Urothelium cell line (cell line): ENCODE measurements around the gene SLC6A12.

Experiments used
- DNase-seq: peaks from one replicate; pipeline ENCODE4 v3.0.0; 2011; ENCODE audit warnings: low spot score, mixed read lengths
- FAIRE-seq: peaks from 2 replicates; lab custom pipeline; 2011; peaks lifted over from hg19 to GRCh38; lab: Jason Lieb, UNC

Gene SLC6A12

GRCh38 chr12:168763-169525 is 45.0 kb downstream of the SLC6A12 start:
- DNase-seq = no peak
- FAIRE-seq = no peak

DNA sequence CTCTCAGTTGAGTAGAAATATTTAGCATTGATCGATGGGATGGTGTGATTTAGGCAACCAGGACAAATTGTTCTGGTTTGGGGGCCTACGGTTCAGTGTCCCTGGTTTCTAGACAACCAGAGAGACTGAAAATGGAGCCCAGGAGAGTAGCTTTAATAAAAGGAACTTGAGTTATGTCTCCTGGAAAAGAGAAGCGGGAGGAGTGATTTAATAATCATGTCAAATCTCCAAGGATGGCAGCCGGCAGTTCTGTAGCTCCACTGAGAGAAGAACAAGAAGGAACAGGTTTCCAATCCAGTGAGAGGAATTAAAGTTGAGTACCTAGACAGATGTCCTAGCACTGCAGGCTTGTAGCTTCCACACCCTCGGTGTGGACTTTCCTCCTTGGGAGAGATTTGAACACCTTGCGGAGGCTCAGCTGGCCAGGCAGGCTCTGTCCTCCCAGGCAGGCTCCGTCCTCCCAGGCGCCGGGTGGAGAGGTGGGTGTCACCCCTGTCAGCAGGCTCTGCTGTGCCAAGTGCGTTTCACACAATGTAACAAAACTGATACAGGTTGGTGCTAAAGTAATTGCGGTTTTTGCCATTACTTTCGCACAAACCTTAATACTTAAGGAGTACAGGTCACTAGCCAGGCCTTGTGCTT is 45.9 kb downstream of the SLC6A12 start:
- FAIRE-seq = peak; percentile 46
- no peak for DNase-seq

DNA sequence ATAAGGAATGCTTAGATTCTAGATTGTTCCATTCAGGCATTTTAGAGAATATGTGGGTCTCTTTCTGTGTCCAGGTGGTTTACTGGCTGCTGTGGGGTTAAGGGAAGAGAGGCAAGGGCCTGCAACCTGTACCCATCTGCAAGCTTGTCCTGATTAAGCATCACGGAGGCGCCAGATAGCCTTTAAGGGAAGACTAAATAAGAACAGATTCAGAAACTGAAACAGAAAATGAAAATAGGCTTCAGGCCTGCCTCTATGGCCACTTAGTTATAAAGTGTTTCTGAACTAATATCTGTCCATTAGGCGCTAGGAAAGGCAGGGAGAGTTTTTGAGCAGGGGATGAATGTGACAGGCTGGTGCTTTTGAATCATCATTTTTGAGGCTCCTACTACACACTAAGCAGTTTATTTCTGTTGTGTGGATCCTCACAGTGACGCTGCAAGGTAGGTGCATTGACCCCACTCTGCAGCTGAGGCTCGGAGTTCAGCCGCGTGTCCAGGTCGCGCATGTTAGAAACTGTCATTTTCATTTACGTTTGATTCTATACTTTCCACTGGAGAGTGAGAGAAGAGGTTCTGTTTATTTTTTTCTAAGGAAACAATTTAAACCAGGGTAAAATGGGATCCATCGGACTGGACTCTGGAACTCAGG is 47.4 kb downstream of the SLC6A12 start:
- DNase-seq (no peak), FAIRE-seq (no peak)

GRCh38 chr12:165862-166368 is 48.0 kb downstream of the SLC6A12 start:
- FAIRE-seq (no peak), DNase-seq (no peak)

DNA sequence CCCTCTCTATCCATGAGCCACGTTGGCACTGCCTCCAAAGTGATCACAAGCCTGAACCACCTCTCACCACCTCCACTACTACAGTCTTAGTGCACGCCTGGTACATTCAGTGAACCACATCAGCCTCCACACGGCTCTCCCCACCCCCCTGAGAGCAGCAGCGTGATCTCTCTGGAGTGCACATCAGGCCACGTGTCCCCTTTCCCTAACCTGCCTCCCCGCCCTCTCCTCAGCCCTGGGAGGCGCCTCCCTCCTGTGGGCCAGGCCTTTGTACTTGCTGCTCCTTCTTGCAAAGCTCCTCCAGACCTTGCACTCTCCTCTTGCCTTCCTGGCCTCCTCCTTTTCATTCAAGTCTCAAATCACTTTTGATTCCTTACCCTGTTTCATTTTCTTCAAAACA is 49.8 kb downstream of the SLC6A12 start:
- DNase-seq (no peak), FAIRE-seq (peak; percentile 35)

DNA sequence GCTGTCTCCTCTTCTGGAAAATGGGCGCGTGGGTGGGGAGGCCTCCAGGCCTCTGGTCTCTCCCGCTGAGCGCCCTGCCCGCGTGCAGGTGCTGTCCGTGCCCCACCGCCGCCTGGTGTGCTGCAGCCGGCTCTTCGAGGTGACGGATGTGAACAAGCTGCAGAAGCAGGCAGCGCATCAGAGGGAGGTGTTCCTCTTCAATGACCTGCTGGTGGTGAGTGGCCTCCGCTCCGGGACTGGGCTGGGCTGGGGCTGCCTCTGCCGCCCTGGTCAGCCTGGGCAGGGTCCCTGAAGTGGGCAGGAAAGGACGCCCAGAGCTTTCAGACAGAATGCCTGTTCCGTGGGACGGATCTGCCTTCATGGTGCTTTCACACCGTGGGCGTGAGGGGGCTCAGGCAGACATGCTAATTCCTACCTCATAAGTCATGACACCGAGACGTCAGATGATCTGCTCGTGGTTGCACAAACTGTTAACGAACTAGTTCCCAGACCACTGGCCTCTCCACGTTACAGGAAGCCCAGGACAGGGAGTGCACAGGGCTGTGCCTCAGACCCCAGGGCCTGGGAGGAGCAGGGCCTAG is 50.5 kb downstream of the SLC6A12 start:
- FAIRE-seq (no peak), DNase-seq (no peak)

DNA sequence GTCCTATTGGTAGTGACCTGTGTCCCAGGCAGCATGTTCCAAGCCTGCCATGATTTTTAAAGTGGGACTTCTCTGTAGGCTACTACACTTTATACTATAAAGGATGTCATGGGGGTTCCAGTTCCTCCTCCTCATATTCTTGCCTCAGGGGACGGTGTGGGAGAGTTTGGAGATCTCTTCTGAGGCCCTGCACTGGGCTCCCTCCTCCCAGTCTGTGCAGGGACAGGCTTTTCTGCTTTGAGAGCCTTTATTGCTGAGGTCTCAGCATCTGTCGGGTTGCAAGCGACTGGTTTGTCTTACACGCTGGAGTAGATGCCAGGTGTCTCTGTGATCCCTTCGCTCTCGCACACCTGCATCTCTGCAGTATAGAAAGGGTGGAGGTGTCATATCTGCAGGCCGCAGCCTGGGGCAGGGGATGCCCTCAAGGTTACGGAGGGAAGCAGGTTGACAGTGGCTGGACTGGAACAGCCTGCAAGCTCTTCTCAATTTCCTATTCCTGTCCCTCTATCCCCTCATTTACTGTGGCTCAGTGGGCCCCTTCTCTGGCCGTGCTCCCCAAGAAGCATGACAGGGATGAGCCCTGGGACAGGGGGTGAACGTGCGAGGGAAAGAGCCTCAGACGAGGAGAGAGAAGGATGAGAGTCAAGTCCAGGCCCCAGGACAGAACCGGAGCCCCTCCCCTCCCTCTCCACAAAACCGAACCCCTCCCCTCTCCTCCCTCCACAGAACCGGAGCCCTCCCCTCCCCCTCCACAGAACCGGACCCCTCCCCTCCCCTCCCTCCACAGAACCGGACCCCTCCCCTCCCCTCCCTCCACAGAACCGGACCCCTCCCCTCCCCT is 51.3 kb downstream of the SLC6A12 start:
- no peak for FAIRE-seq
- no peak for DNase-seq

DNA sequence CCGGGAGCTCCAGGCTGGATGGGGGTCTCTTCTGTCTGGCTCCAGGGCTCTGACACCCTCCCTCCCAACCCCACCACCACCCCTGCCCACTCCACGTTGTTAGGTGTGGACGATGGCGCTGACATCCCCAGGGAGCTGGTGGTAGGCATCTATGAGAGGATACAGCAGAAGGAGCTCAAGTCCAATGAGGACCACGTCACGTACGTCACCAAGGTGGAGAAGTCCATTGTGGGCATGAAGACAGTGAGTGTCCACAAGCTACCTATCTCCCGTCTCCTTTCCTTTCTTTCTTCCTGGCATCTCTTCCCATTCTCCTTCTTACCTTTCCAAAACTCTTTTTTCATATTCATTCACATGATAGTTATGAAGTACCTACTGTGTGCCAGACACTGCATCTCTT is 52.1 kb downstream of the SLC6A12 start:
- FAIRE-seq (no peak), DNase-seq (no peak)

DNA sequence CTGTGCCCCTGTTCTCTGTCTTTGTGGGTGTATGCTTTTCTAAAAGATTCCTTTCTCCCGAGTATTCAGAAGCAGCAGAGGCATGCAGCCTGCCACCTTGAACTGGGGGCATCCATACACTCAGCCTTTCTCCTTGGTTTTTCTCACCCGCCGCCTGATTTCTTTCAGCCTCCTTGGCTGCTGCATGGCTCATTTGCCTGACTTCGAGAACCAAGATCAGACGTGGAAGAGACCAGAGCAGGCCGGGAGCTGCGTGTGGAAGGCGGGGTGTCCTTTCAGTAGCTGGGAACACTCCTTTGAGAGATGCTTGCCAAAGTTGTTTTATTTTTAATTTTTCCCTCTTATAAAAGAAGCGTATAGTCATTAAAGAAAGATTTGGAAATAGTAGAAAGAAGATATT is 53.1 kb downstream of the SLC6A12 start:
- DNase-seq (no peak), FAIRE-seq (no peak)

GRCh38 chr12:159156-159782 is 54.7 kb downstream of the SLC6A12 start:
- DNase-seq = no peak
- FAIRE-seq = no peak

- DNase-seq (no peak), FAIRE-seq (no peak)
These were observed 56.3 kb downstream of the SLC6A12 start for GRCh38 chr12:157644-158043.

GRCh38 chr12:156945-157344 is 57.0 kb downstream of the SLC6A12 start:
- FAIRE-seq (no peak), DNase-seq (no peak)

DNA sequence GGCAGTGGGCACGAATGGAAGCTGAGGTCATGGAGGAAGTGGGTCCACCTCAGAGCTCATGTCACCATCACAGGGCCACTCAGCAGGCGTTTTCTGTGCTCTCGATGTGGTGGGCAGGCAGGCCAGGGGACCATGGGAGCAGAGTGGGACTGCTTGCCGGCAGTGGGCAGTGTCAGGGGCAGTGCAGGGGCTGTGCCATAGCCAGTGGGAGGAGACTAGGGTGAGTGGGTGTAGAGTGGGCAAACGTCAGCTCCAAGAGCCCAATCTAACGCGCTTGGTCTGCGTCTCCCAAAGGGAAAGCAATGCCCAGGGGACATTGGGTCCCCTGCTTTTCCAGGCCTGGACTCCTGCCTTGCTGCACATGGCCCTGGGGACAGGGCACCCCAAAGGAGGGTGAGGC is 58.3 kb downstream of the SLC6A12 start:
- DNase-seq (no peak), FAIRE-seq (no peak)

DNA sequence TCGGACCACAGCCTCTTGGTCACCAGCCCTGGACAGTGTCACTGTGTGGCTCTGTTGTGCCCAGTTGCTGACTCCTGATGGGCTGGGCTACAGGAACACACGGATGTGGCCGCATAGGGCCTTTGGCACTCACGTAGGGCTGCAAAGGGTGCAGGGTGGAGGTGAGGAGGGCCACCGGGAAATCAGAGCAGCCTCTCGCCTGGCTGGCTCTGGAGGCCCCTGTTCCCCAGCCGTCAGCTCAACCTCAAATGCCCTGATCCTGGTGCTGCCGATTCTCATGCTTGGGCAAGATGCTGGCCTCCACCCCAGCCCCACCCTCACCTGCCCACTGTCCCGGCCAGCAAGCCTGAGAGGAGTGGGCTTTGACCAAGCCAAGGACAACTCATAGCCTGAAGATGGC is 59.0 kb downstream of the SLC6A12 start:
- no peak for FAIRE-seq

GRCh38 chr12:154058-154457 is 59.9 kb downstream of the SLC6A12 start:
- DNase-seq (no peak), FAIRE-seq (no peak)

More for the DNA sequence above, 59.0 kb downstream of the SLC6A12 start:
- DNase-seq = no peak

DNA sequence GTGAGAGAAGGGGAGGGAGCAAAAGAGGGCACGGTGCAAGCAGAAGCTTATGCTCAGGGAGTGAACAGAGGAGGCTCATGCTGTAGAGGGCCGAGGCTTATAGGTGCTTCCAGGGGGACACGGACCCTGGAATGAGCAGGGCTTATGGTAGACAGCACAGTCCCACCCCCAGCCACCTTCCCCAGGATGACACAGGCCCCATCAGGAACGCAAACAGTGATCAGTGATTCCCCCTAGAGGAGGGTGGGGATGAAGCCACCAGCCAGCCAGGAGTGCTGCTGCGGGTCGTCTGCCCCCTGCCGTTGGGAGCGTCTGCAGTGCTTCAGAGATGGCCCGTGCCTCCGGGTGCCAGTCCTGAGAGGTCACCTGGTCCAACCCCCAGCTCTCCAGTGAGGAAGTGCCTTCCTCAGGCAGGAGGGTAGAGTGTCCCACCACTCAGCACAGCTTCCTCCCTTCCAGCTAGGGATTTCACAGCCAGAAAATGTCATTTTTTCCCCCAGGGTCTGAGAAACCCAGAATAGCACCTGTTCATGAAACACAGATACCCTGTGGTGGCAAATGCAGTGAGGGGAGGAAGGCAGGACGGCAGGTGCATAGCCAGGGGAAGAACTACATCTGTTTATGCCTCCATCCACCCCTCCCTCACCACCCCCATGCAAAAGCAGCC is 60.7 kb downstream of the SLC6A12 start:
- DNase-seq = peak; percentile 71
- FAIRE-seq = no peak

DNA sequence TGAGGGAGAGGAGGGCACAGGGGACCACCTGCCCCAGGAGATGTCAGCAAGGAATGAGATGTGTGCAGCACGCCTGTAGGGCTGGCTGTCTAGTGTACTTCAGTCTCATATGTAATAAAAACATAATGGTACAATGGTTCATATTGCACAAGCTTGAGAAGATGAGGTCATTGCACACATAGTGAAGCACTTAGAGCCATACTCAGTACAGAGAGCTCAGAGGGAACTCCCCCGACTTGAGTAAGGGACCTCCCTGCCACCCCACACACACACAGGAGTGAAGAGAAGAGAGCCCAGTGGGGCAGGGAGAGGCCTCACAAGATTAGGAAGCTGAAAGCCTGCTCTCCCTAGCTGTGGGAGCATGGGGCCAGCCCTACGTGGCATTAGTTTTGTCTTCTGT is 61.5 kb downstream of the SLC6A12 start:
- FAIRE-seq (peak; percentile 23), DNase-seq (no peak)

DNA sequence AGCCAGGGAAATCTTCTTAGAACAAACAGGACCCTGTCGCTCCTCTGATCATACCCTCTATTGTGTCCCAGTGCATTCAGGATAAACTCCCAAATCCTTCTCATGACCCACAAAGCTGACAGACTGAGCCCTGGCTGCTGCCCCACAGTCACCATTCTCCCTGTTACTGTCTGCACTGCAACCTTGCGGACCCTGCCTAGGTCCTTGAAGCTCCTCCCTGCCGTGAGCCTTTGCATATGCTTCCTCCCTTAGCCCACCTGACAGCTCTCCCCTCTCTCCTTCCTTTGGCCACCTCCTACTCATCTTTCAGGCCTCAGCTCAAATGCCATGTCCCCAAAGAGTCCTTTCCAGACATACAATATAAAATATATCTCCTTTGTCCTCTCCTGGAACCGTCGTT is 62.4 kb downstream of the SLC6A12 start:
- no peak for DNase-seq
- FAIRE-seq = no peak

DNA sequence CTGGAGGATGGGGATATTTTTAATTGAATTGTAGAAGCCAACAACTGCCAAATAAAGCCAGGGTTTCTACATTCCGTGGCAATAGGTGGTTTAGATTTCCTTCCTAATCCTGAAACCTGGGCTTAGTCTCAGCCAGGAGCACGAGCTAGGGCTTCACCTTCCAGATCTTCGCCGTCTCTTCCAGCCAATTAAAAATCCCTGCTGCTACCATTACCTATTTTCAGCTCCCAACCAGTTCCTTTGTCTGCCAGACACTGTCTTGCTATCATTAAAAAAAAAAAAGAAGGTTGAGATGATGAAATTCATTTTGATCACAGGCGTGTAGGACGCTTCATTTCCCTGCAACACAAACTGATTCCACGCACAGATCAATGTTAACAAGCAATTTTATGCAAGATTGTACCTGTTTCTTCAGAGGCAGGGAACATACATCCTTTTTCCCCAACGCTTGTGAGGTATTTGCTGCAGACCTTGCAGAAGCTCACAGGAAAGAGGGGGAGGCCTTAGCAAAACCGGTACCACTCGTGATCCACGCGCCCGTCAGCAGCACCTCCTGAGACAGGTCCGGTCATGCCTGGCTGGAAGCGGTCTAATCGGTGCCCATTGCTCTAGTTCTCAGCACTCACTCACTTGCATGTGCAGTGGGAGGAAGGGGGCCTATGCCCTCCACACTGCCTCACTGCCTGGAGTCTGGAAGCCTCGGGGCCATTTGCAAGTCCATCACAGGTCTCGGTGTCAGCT is 65.1 kb downstream of the SLC6A12 start:
- DNase-seq (no peak), FAIRE-seq (peak; percentile 23)
